ENCODE measurements around the gene TMEM212. TPM values are rescaled to one million over a fixed set of nuclear protein-coding genes. Genes with fewer than 3 reads are reported as not detected.

TMEM212 gene
- total and polyA plus RNA-seq, 9 of the 15 experiments (the other 6 are each of a cell fraction or from before 2014, with no cell fraction given), result not detected

DNA sequence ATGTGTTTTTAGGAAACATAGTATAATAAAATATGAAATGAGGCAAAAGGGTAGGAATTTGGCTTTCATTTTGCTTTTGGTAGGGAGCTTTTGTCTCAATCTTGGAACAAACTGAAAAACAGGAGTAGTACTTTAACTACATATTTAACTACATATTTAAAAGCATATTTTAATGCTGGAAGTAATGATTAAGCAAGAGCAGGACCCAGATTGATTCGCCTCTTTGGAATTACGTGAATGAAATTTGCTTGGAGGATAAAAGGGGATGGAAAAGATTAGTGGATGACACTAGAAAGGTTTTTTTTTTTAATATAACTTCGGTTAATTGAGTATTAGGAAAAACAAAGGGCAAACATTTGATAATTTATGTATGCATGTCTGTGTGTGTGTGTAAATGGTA is 11.2 kb upstream of the TMEM212 start:
- peaks cover 0 to 15% of the 10 kb centered on the region in 2 experiments; a peak in 3 of 5 replicates for H3K4me1 ChIP-seq (replicated peaks in 1 of 2; ENCODE audit: control insufficient read depth in 2 of 2, insufficient read depth in 2 of 2, low read length in 2 of 2)
- H3K9ac ChIP-seq (ENCODE audit: insufficient read depth in 1 of 2, low read depth in 2 of 2, low read length in 2 of 2), result no peak overlapping the region
- in situ Hi-C loops (cut with MboI), result no loop called here
- BruUV-seq (replicated peaks), result no TSS peak
- 27% methylated on average over 3 of the region's 3 CpGs for WGBS (ENCODE audit: insufficient coverage, low coverage, missing lambda C conversion rate)
- no peaks in the 10 kb centered on the region for H3K79me2 ChIP-seq (ENCODE audit: control insufficient read depth, insufficient read depth, low read length)
- TF ChIP-seq NR2F6 (CRISPR knock-in tag; IDR thresholded peaks at IDR 0.05), result no peak
- TF ChIP-seq HNRNPLL (IDR thresholded peaks at IDR 0.05; ENCODE audit: low read depth, low read length, poor library complexity, severe bottlenecking), result no peak
- TF ChIP-seq ZFPM2 (CRISPR knock-in tag; IDR thresholded peaks at IDR 0.05), result no peak
- TF ChIP-seq LCOR (CRISPR knock-in tag; IDR thresholded peaks at IDR 0.05), result no peak
- no peak for TF ChIP-seq TAF7 (tag; IDR thresholded peaks at IDR 0.05)
- TF ChIP-seq C11orf30 (IDR thresholded peaks at IDR 0.05; ENCODE audit: low read depth), result no peak
- TF ChIP-seq MCM2 (IDR thresholded peaks at IDR 0.05; ENCODE audit: low read depth), result no peak
- no peak for TF ChIP-seq TEAD2 (tag; IDR thresholded peaks at IDR 0.05)
- TF ChIP-seq NFIC (IDR thresholded peaks at IDR 0.05), result no peak
- TF ChIP-seq, protein P1, sequence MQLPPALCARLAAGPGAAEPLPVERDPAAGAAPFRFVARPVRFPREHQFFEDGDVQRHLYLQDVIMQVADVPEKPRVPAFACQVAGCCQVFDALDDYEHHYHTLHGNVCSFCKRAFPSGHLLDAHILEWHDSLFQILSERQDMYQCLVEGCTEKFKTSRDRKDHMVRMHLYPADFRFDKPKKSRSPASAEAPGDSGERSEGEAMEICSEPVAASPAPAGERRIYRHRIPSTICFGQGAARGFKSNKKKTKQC (CRISPR knock-in tag; IDR thresholded peaks at IDR 0.05), result no peak
- no peak for TF ChIP-seq PATZ1 (CRISPR knock-in tag; IDR thresholded peaks at IDR 0.05; ENCODE audit: borderline replicate concordance)
- no peak overlapping the region for H3K4me2 ChIP-seq (ENCODE audit: insufficient read depth, low read length)
- no peaks in the 10 kb centered on the region for H3K9me3 ChIP-seq (replicated peaks; ENCODE audit: control insufficient read depth, insufficient read depth, low read depth, low read length)
- no peaks in the 10 kb centered on the region for H4K20me1 ChIP-seq (replicated peaks; ENCODE audit: control insufficient read depth, insufficient read depth, low read length)
- no peak overlapping the region for H3K4me3 ChIP-seq
- H3K27me3 ChIP-seq (ENCODE audit: control insufficient read depth in 2 of 2, insufficient read depth in 2 of 2, low read length in 2 of 2), result no peaks in the 10 kb centered on the region
- FAIRE-seq, result no peak
- intact Hi-C loops (cut with micrococcal nuclease), result loop anchor here (5.0 to 10.0 kb wide), 2 partner anchors 220 to 643 kb away; no protein-coding TSS in a partner anchor
- no peak for ATAC-seq
- H3K27ac ChIP-seq (ENCODE audit: extremely low read depth, low read depth, low read length), result no peak overlapping the region
- no peak for DNase-seq (ENCODE audit: extremely low read depth in 1 of 4, low spot score in 3 of 4)
- ChIA-PET CTCF (ENCODE audit: low intra/inter-chr PET ratio) (no interaction called here), POLR2A (no interaction called here)
- no peak overlapping the region for H2AFZ ChIP-seq (ENCODE audit: low read depth, low read length)
- no peaks in the 10 kb centered on the region for H3K9me1 ChIP-seq (ENCODE audit: control insufficient read depth, insufficient read depth, low read length)
- H3K36me3 ChIP-seq (ENCODE audit: control insufficient read depth, insufficient read depth, low read length), result no peaks in the 10 kb centered on the region
